ENCODE measurements around the gene PARVA. TPM values are rescaled to one million over a fixed set of nuclear protein-coding genes. Genes with fewer than 3 reads are reported as not detected.

The PARVA gene
- total and polyA plus RNA-seq, 8 donors, result 70.2 to 108 (median 94.2) TPM

DNA sequence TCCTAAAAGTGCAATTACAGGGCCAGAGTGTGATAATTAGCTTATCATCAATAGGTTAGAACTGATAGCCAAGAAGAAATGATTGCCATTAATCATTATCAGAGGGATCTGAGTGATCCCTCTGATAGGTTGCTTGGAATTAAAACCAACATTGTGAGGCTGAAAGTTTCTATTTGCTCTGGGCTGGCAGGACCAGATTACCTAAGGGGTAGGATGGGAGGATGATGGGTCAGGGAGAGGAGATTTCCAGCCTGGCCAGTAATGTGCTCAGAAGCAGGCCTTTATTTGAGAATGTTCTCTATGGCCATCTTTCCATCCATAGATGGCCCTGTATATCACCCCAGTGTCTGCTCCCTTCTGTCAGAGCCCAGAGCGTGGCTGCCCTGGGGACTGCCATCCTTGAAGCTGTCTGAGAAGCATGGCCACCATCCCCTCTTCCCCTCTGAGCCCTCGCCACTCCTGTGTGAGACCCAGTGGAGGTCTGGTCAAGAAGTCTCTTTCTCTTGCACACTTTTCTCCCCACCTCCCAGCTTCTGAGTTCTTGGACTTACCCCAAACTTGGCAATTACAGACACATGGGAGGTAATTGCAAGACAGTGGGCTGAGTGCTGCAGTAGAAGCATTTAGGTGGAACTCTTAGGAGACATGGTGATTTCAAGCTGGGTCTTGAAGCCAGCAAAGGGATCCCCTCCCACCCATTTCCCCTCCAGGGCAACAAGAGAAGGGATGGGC is 11.7 kb downstream of the PARVA start:
- H3K4me1 ChIP-seq, result peaks cover 0 to 9% of the 10 kb centered on the region in 2 donors
- H3K27me3 ChIP-seq, result no peaks in the 10 kb centered on the region
- DNase-seq (no peak), ATAC-seq (no peak)
- H3K9me3 ChIP-seq, result no peaks in the 10 kb centered on the region
- no peak overlapping the region for H3K27ac ChIP-seq
- H3K4me3 ChIP-seq, result no peak overlapping the region
- no peaks in the 10 kb centered on the region for H3K36me3 ChIP-seq
- TF ChIP-seq, protein P1, sequence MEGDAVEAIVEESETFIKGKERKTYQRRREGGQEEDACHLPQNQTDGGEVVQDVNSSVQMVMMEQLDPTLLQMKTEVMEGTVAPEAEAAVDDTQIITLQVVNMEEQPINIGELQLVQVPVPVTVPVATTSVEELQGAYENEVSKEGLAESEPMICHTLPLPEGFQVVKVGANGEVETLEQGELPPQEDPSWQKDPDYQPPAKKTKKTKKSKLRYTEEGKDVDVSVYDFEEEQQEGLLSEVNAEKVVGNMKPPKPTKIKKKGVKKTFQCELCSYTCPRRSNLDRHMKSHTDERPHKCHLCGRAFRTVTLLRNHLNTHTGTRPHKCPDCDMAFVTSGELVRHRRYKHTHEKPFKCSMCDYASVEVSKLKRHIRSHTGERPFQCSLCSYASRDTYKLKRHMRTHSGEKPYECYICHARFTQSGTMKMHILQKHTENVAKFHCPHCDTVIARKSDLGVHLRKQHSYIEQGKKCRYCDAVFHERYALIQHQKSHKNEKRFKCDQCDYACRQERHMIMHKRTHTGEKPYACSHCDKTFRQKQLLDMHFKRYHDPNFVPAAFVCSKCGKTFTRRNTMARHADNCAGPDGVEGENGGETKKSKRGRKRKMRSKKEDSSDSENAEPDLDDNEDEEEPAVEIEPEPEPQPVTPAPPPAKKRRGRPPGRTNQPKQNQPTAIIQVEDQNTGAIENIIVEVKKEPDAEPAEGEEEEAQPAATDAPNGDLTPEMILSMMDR (IDR thresholded peaks at IDR 0.05), result no peak
- intact Hi-C loops (cut with DNase I), result no loop called here

DNA sequence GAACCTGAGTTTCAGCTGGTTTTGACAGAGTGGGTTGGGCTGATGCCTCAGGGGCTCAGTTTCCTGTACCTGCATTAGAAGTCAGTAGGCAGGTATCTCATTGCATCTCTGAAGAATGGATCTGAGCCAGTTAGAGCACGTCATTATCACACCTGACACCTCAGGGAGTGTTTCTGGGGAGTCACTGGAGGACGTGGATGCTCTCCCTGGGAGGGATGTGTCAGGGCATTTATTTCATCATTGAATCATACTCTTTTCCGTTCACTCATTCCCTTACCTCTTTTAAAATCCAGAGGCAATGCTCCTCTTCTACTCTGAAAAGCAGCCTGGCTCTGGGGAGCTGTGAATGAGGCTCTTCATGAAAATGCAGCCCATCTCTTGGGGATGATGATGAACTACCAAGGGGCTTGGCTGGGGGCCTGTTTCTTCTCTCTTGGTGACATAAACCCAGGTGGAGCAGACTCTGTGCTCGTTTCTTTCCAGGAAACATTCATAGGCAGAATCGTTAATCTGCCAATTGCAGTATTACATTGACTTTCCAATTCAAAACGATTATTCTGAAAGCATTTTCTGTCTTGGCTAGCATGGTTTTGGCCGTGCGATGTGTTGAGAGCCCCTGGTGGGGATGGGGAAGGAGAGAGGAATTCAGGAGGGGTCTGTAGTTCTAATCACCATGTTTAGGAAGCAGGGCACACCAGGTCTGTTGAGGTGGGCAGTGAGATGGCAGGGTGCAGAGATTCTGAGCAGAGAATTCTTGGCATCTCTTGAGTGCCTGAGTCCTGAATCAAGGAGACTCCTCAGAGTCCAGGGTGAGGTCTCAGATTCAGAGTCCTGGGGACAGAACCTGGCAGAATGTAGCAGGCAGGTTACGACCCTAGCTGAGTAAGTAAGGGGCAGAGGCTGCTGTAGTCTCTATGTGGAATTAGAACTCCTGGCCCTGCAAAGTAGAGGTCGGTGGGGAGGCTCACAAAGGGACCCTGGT is 12.6 kb downstream of the PARVA start:
- no peak overlapping the region for H3K27ac ChIP-seq
- no peaks in the 10 kb centered on the region for H3K27me3 ChIP-seq
- ATAC-seq (no peak), DNase-seq (no peak)
- no peaks in the 10 kb centered on the region for H3K9me3 ChIP-seq
- peaks cover 0 to 9% of the 10 kb centered on the region in 2 donors for H3K4me1 ChIP-seq
- no peaks in the 10 kb centered on the region for H3K36me3 ChIP-seq
- TF ChIP-seq, protein P1 (IDR thresholded peaks at IDR 0.05), result no peak
- no peak overlapping the region for H3K4me3 ChIP-seq
- intact Hi-C loops (cut with DNase I), result no loop called here

DNA sequence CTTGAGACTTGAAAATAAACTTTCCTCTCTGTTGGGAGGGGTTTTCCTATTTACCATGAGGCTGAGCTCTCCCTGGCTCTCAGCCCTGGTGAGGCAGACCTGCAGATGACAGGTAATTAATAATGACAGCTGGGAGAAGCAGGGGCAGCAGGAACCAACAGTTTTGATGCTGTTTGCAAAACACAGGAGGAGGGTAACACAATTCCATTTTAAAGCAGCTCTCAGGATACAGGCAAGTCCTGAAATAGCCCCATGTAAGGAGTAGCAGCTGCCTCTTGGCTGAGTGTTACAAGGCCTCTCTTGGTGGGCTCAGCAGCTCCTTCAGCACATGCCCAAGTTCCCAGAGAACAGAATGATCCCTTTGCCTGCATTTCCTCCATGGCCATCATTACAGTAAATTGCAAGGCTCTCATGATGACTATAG is 13.3 kb downstream of the PARVA start:
- TF ChIP-seq, protein P1 (IDR thresholded peaks at IDR 0.05), result no peak
- Histone ChIP-seq H3K27ac (no peak overlapping the region), H3K36me3 (no peaks in the 10 kb centered on the region), H3K9me3 (no peaks in the 10 kb centered on the region), H3K4me3 (no peak overlapping the region), H3K4me1 (peaks cover 0 to 9% of the 10 kb centered on the region in 2 donors), H3K27me3 (no peaks in the 10 kb centered on the region)
- intact Hi-C loops (cut with DNase I), result no loop called here
- no peak for DNase-seq
- ATAC-seq, result no peak

DNA sequence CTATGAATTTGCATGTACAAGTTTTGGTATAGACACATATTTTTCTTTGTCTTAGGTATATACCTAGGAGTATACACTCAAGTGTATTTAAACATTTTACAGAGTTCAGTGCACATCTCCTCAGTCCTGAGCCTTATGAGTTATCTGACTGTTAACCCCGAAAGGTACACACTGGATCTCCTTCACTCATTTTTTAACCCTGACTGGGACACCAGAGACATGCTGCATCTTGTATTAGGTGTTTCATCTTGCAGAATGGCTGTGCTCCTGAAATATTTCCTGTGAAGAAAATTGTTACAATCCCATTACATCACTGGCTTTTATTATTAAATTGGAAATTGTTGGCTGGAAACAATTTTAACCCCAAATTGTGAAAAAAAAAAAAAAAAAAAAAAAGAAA is 15.3 kb downstream of the PARVA start:
- intact Hi-C loops (cut with DNase I), result no loop called here
- no peak for DNase-seq
- H3K27ac ChIP-seq, result no peak overlapping the region
- no peaks in the 10 kb centered on the region for H3K27me3 ChIP-seq
- no peak for ATAC-seq
- peaks cover 0 to 5% of the 10 kb centered on the region in 2 donors for H3K9me3 ChIP-seq
- no peak overlapping the region for H3K4me3 ChIP-seq
- no peaks in the 10 kb centered on the region for H3K36me3 ChIP-seq
- TF ChIP-seq, protein P1 (IDR thresholded peaks at IDR 0.05), result no peak
- H3K4me1 ChIP-seq, result peaks cover 3 to 9% of the 10 kb centered on the region in 2 donors

DNA sequence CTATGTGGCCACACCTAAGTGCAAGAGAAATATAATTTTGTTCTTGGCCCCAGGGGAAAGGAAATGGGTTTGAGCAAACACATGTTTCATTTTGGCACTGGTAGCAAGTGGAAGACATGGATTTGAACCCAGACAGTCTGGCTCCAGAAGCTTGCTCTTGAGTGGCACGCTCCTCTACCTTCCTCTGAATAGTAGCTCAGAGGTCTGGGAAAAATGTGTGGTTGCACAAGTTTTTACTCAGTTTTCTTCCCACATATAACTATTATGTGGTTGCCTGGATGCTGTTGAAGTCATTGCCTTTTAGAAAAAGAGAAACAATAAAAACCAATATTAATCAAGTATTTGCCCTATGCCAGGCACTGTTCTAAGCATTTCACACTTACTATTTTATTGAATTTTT is 16.3 kb downstream of the PARVA start:
- no peak overlapping the region for H3K4me3 ChIP-seq
- no peaks in the 10 kb centered on the region for H3K36me3 ChIP-seq
- ATAC-seq, result no peak
- peaks cover 3 to 9% of the 10 kb centered on the region in 2 donors for H3K4me1 ChIP-seq
- TF ChIP-seq, protein P1 (IDR thresholded peaks at IDR 0.05), result no peak
- H3K27ac ChIP-seq, result no peak overlapping the region
- DNase-seq, result no peak
- H3K9me3 ChIP-seq, result peaks cover 0 to 5% of the 10 kb centered on the region in 2 donors
- H3K27me3 ChIP-seq, result no peaks in the 10 kb centered on the region
- intact Hi-C loops (cut with DNase I), result no loop called here
